ENCODE results near the gene C2orf72. TPM values are rescaled to one million over a fixed set of nuclear protein-coding genes. Genes with fewer than 3 reads are reported as not detected.

Gene C2orf72
- total RNA-seq, 4 donors from 2014 or later: 15.9 to 52.7 (median 23.6) TPM

GRCh38 chr2:230999477-230999876, 37.8 kb upstream of the C2orf72 start:
- peaks cover 0 to 5% (median 2%) of the 10 kb centered on the region in 4 donors for H3K4me1 ChIP-seq
- H3K9me3 ChIP-seq: no peaks in the 10 kb centered on the region
- intact Hi-C loops (cut with DNase I; ENCODE audit: low total_unique reads) (no loop called here), in situ Hi-C loops (cut with MboI; ENCODE audit: low pct_ligation_motif_present in 1 of 4, low pct_unique_long_range_greater_than_20kb in 1 of 4, low sequenced_read_pairs in 3 of 4) (no loop called here)
- H3K4me3 ChIP-seq: no peak overlapping the region
- no peak overlapping the region for H3K27ac ChIP-seq
- DNase-seq: no peak
- H3K27me3 ChIP-seq: peaks cover 9% of the 10 kb centered on the region
- no peaks in the 10 kb centered on the region for H3K36me3 ChIP-seq
- TF ChIP-seq EP300 (IDR thresholded peaks at IDR 0.05; ENCODE audit: low read depth) (no peak), POLR2A (IDR thresholded peaks at IDR 0.05) (no peak), POLR2AphosphoS5 (IDR thresholded peaks at IDR 0.05) (no peak)
- TF ChIP-seq, protein P1, sequence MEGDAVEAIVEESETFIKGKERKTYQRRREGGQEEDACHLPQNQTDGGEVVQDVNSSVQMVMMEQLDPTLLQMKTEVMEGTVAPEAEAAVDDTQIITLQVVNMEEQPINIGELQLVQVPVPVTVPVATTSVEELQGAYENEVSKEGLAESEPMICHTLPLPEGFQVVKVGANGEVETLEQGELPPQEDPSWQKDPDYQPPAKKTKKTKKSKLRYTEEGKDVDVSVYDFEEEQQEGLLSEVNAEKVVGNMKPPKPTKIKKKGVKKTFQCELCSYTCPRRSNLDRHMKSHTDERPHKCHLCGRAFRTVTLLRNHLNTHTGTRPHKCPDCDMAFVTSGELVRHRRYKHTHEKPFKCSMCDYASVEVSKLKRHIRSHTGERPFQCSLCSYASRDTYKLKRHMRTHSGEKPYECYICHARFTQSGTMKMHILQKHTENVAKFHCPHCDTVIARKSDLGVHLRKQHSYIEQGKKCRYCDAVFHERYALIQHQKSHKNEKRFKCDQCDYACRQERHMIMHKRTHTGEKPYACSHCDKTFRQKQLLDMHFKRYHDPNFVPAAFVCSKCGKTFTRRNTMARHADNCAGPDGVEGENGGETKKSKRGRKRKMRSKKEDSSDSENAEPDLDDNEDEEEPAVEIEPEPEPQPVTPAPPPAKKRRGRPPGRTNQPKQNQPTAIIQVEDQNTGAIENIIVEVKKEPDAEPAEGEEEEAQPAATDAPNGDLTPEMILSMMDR (IDR thresholded peaks at IDR 0.05): no peak
- WGBS, 2 donors (ENCODE audit: low coverage in 1 of 2): 55 to 87% methylated on average over 3 to 4 of the region's 4 CpGs

GRCh38 chr2:231000211-231000904, 37.0 kb upstream of the C2orf72 start:
- in situ Hi-C loops (cut with MboI; ENCODE audit: low pct_ligation_motif_present in 1 of 4, low pct_unique_long_range_greater_than_20kb in 1 of 4, low sequenced_read_pairs in 3 of 4) (no loop called here), intact Hi-C loops (cut with DNase I; ENCODE audit: low total_unique reads) (no loop called here)
- DNase-seq: peak; percentile 57
- WGBS, 2 donors (ENCODE audit: low coverage in 1 of 2): 32 to 43% methylated on average over 4 to 24 of the region's 24 CpGs
- H3K9me3 ChIP-seq: no peaks in the 10 kb centered on the region
- TF ChIP-seq POLR2A (IDR thresholded peaks at IDR 0.05) (no peak), EP300 (IDR thresholded peaks at IDR 0.05; ENCODE audit: low read depth) (no peak), POLR2AphosphoS5 (IDR thresholded peaks at IDR 0.05) (no peak)
- TF ChIP-seq, protein P1 (IDR thresholded peaks at IDR 0.05): peak in 3 of 5 experiments; percentile 14 to 52 (median 27)
- peaks cover 9% of the 10 kb centered on the region for H3K27me3 ChIP-seq
- H3K27ac ChIP-seq: no peak overlapping the region
- H3K4me3 ChIP-seq: no peak overlapping the region
- peaks cover 0 to 5% (median 2%) of the 10 kb centered on the region in 4 donors for H3K4me1 ChIP-seq
- H3K36me3 ChIP-seq: no peaks in the 10 kb centered on the region

GRCh38 chr2:231001036-231001435, 36.3 kb upstream of the C2orf72 start:
- Histone ChIP-seq H3K27me3 (peaks cover 9% of the 10 kb centered on the region), H3K27ac (no peak overlapping the region), H3K9me3 (no peaks in the 10 kb centered on the region), H3K36me3 (no peaks in the 10 kb centered on the region), H3K4me3 (no peak overlapping the region), H3K4me1 (peaks cover 0 to 5% (median 2%) of the 10 kb centered on the region in 4 donors)
- intact Hi-C loops (cut with DNase I; ENCODE audit: low total_unique reads): no loop called here
- no peak for TF ChIP-seq POLR2A (IDR thresholded peaks at IDR 0.05)
- TF ChIP-seq, protein P1 (IDR thresholded peaks at IDR 0.05): no peak
- no peak for TF ChIP-seq EP300 (IDR thresholded peaks at IDR 0.05; ENCODE audit: low read depth)
- no peak for TF ChIP-seq POLR2AphosphoS5 (IDR thresholded peaks at IDR 0.05)
- no peak for DNase-seq
- in situ Hi-C loops (cut with MboI; ENCODE audit: low pct_ligation_motif_present in 1 of 4, low pct_unique_long_range_greater_than_20kb in 1 of 4, low sequenced_read_pairs in 3 of 4): no loop called here
- WGBS, 2 donors (ENCODE audit: low coverage in 1 of 2): 40 to 76% methylated on average over 1 to 7 of the region's 7 CpGs

GRCh38 chr2:231001921-231002320, 35.4 kb upstream of the C2orf72 start:
- Histone ChIP-seq H3K27ac (no peak overlapping the region), H3K27me3 (peaks cover 9% of the 10 kb centered on the region), H3K4me3 (no peak overlapping the region), H3K9me3 (no peaks in the 10 kb centered on the region), H3K36me3 (no peaks in the 10 kb centered on the region), H3K4me1 (peaks cover 0 to 5% (median 2%) of the 10 kb centered on the region in 4 donors)
- DNase-seq: no peak
- intact Hi-C loops (cut with DNase I; ENCODE audit: low total_unique reads) (no loop called here), in situ Hi-C loops (cut with MboI; ENCODE audit: low pct_ligation_motif_present in 1 of 4, low pct_unique_long_range_greater_than_20kb in 1 of 4, low sequenced_read_pairs in 3 of 4) (no loop called here)
- TF ChIP-seq EP300 (IDR thresholded peaks at IDR 0.05; ENCODE audit: low read depth) (no peak), POLR2A (IDR thresholded peaks at IDR 0.05) (no peak), POLR2AphosphoS5 (IDR thresholded peaks at IDR 0.05) (no peak)
- TF ChIP-seq, protein P1 (IDR thresholded peaks at IDR 0.05): no peak
- 0 to 60% methylated on average over 1 to 4 of the region's 4 CpGs for WGBS, 2 donors (ENCODE audit: low coverage in 1 of 2)

Measured in transverse colon (tissue), 4 donors.